Measurements from ENCODE around the gene GAS2L3. TPM values are rescaled to one million over a fixed set of nuclear protein-coding genes. Genes with fewer than 3 reads are reported as not detected.

Gene GAS2L3
- total and polyA plus RNA-seq, 12 donors, result 0.48 to 30.3 (median 3.9) TPM

GRCh38 chr12:100529756-100530350, 43.6 kb upstream of the GAS2L3 start:
- no peak for DNase-seq
- 91 to 96% (median 95%) methylated on average over 2 of the region's 2 CpGs for WGBS, 4 donors
- Histone ChIP-seq H3K4me1 (replicated peaks in 1 of 2) (peaks cover 24 to 30% of the 10 kb centered on the region in 2 donors), H3K27ac (no peak overlapping the region), H3K27me3 (no peaks in the 10 kb centered on the region), H3K36me3 (replicated peaks in 1 of 2) (no peaks in the 10 kb centered on the region), H3K9me3 (replicated peaks in 1 of 3) (no peaks in the 10 kb centered on the region), H3K4me3 (no peak overlapping the region)
- no peak for TF ChIP-seq POLR2A (IDR thresholded peaks at IDR 0.05)
- no peak for TF ChIP-seq CTCF (IDR thresholded peaks at IDR 0.05)
- intact Hi-C loops (cut with DNase I), result no loop called here

GRCh38 chr12:100533376-100533775, 40.1 kb upstream of the GAS2L3 start:
- no peak overlapping the region for H3K4me3 ChIP-seq
- H3K27me3 ChIP-seq, result no peaks in the 10 kb centered on the region
- DNase-seq, result no peak
- 84 to 89% (median 87%) methylated on average over 3 of the region's 3 CpGs for WGBS, 4 donors
- peaks cover 24 to 25% of the 10 kb centered on the region in 2 donors for H3K4me1 ChIP-seq (replicated peaks in 1 of 2)
- no peak overlapping the region for H3K27ac ChIP-seq
- H3K36me3 ChIP-seq (replicated peaks in 1 of 2), result no peaks in the 10 kb centered on the region
- TF ChIP-seq CTCF (IDR thresholded peaks at IDR 0.05), result no peak
- no peak for TF ChIP-seq POLR2A (IDR thresholded peaks at IDR 0.05)
- intact Hi-C loops (cut with DNase I), result no loop called here
- H3K9me3 ChIP-seq (replicated peaks in 1 of 3), result no peaks in the 10 kb centered on the region

GRCh38 chr12:100534625-100535227, 38.8 kb upstream of the GAS2L3 start:
- Histone ChIP-seq H3K9me3 (replicated peaks in 1 of 3) (no peaks in the 10 kb centered on the region), H3K27me3 (no peaks in the 10 kb centered on the region), H3K4me1 (replicated peaks in 1 of 2) (peaks cover 12 to 14% of the 10 kb centered on the region in 2 donors), H3K4me3 (no peak overlapping the region), H3K36me3 (replicated peaks in 1 of 2) (no peaks in the 10 kb centered on the region), H3K27ac (peak overlapping the region in 2 of 5 donors; percentile 14 to 37)
- TF ChIP-seq POLR2A (IDR thresholded peaks at IDR 0.05) (no peak), CTCF (IDR thresholded peaks at IDR 0.05) (no peak)
- peak in 6 of 7 donors; percentile 26 to 73 (median 60) for DNase-seq
- intact Hi-C loops (cut with DNase I), result no loop called here
- 39 to 50% (median 41%) methylated on average over 6 of the region's 6 CpGs for WGBS, 4 donors

GRCh38 chr12:100539202-100539601, 34.3 kb upstream of the GAS2L3 start:
- H3K4me3 ChIP-seq, result no peak overlapping the region
- TF ChIP-seq POLR2A (IDR thresholded peaks at IDR 0.05) (no peak), CTCF (IDR thresholded peaks at IDR 0.05) (no peak)
- 46 to 62% (median 55%) methylated on average over 2 of the region's 2 CpGs for WGBS, 4 donors
- peak in 1 of 7 donors; percentile 23 for DNase-seq
- intact Hi-C loops (cut with DNase I), result no loop called here
- H3K27me3 ChIP-seq, result no peaks in the 10 kb centered on the region
- H3K27ac ChIP-seq, result no peak overlapping the region
- H3K36me3 ChIP-seq (replicated peaks in 1 of 2), result peaks cover 0 to 4% of the 10 kb centered on the region in 2 donors
- H3K4me1 ChIP-seq (replicated peaks in 1 of 2), result peaks cover 10% of the 10 kb centered on the region in 2 donors
- no peaks in the 10 kb centered on the region for H3K9me3 ChIP-seq (replicated peaks in 1 of 3)

All from adrenal gland (tissue), 12 donors.